WI38 (cell line): ENCODE results near the gene TMPRSS4.

Experiments used
- H3K4me3 ChIP-seq: 2 replicates; pipeline ENCODE4 v1.5.1; 2011; ENCODE audit warnings: low read depth, mild to moderate bottlenecking, control low read depth, low read length
- TF ChIP-seq, protein P1 (sequence below): IDR thresholded peaks from 2 replicates; pipeline ENCODE4 v1.5.1; 2012; ENCODE audit warnings: low read depth, mild to moderate bottlenecking, control low read depth, low read length

Gene TMPRSS4

DNA sequence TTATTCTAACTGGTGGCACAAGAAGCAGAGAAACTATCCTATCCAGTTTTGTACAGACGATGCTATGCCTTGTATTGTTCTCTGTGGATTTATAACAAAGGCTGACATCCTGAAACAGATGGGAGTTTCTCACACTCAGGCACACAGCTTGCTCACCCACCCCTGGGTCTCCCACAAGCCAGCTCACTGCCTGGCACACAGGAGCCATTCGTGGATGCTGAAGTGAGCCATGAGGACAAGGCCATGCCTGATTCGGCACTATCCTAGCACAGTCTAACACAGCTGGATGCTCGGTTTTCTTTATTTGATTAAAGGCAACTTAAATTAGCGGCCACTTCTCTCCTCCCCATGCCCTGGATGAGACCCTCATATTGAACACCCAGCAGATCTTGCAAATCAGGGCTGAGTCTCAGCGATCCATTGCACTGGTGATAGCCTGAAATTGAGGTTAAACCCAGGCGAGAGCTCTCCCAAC lies 25.7 kb upstream of the TMPRSS4 start:
- H3K4me3 ChIP-seq = no peak overlapping the region
- TF ChIP-seq, protein P1, sequence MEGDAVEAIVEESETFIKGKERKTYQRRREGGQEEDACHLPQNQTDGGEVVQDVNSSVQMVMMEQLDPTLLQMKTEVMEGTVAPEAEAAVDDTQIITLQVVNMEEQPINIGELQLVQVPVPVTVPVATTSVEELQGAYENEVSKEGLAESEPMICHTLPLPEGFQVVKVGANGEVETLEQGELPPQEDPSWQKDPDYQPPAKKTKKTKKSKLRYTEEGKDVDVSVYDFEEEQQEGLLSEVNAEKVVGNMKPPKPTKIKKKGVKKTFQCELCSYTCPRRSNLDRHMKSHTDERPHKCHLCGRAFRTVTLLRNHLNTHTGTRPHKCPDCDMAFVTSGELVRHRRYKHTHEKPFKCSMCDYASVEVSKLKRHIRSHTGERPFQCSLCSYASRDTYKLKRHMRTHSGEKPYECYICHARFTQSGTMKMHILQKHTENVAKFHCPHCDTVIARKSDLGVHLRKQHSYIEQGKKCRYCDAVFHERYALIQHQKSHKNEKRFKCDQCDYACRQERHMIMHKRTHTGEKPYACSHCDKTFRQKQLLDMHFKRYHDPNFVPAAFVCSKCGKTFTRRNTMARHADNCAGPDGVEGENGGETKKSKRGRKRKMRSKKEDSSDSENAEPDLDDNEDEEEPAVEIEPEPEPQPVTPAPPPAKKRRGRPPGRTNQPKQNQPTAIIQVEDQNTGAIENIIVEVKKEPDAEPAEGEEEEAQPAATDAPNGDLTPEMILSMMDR = no peak

DNA sequence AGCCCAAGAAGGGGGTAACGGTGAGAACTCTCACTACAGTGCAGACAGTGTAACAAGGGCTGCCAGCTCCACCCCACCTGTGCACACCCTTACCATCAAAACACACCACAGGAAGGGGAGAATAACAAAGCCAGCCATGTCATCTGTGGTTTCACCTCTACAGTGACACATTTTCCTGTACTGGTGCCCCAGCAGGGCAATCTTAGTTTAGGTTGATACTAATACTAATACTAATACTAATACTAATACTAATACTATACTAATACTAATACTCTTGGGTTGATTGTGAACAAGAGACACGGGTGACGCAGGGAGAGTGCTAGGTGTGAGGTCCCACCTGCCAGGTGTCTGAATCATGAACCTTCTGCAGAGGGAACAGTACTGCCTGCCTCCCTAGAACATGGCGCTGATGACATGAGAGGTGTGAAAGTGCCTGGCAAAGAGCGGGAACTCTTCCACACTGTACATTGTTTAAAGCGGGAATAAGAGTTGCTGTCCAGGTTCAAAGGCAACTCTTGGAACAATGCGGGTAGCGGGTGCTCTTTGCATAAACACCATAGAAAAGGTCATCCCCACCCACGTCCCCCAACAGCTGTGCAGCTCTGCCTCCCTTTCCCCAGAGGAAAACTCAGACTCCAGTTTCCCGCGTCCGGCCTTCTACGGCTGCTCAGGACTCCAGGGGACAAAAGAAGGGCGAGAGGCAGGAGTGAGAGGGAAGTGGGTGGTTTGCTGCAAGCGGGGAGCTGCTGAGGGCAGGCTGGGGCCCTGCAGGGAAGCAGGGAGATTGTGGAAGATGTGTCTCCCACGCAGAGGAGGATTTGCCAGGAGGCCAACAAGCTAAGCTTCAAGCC lies 25.0 kb upstream of the TMPRSS4 start:
- TF ChIP-seq, protein P1 = no peak
- H3K4me3 ChIP-seq = no peak overlapping the region

DNA sequence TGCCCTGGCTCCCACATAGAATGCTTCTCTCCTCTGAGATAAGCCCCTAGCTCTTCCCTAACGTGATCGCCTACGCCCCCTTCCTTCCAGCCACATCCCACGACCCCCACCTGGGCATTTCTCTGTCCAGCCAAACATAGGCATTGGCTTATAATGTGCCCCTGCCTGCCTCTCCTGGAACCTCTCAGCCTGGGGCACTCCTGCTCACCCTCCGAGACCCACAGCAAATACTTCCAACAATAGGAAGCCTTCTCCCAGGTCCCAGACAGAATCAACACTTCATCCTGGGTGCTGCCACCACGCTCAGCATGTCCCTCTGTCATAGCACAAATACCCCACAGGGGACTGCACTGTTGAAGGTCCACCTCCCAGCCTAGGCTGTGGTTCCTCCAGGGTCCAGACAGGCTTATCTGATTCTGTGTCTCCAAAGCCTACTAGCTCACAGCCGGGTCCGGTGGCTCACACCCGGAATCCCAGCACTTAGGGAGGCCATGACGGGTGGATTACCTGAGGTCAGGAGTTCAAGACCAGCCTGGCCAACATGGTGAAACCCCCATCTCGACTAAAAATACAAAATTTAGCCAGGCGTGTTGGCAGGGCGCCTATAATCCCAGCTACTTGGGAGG lies 24.2 kb upstream of the TMPRSS4 start:
- TF ChIP-seq, protein P1 = no peak
- H3K4me3 ChIP-seq = no peak overlapping the region

DNA sequence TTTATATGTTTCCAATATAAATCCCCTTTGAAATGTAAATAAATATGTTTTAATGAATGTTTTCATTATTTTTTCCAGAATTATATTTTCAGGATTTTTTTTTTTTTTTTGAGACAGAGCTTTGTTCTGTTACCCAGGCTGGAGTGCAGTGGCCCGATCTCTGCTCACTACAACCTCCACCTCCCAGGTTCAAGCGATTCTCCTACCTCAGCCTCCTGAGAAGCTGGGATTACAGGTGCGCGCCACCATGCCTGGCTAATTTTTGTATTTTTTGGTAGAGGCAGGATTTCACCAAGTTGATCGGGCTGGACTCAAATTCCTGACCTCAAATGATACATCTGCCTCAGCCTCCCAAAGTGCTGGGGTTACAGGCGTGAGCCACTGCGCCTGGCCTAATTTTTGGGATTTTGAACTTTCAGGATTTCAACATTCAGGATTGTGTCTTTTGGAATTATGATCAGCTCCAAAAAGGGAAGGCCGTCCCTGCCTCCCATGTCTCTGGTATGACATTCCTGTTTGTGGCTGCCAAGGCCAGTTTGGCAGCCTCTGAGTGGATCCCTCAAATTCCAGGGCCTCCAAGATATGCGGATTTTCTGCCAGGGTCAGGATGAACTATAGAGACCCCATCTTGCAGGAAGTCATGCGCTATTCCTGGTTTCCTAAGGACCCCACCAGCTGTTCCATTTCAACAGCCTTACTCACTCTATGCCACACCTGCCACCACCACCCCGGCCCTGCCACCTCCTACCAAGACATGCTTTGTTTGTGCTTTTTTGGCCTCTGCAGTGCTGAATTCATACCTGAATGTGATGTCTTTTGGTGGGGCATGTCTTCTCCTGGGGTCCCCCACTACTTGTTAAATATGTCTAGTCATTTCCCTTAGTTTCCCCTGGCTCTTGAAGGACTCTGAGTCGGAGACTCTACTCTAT lies 21.9 kb upstream of the TMPRSS4 start:
- TF ChIP-seq, protein P1 = no peak
- H3K4me3 ChIP-seq = no peak overlapping the region

DNA sequence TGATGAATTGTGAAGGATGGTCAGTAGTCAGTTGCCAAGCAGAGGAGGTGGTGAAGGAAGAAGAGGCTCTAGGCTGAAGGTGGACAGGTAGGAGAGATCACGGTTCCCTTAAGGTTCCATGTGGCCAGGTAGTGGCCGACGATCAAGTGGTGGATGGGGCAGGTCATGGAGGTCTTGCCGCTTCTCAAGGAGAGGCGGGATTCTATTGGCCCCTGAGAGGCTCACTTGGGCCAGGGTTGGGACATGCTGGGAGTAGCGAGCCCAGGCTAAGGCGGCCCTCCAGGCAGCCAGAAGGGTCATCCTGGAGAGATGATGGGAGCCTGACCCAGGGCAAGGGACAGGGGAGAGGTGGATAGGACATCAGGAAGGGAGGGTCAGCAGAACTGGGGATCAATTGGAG lies 20.9 kb upstream of the TMPRSS4 start:
- no peak overlapping the region for H3K4me3 ChIP-seq
- TF ChIP-seq, protein P1 = no peak

DNA sequence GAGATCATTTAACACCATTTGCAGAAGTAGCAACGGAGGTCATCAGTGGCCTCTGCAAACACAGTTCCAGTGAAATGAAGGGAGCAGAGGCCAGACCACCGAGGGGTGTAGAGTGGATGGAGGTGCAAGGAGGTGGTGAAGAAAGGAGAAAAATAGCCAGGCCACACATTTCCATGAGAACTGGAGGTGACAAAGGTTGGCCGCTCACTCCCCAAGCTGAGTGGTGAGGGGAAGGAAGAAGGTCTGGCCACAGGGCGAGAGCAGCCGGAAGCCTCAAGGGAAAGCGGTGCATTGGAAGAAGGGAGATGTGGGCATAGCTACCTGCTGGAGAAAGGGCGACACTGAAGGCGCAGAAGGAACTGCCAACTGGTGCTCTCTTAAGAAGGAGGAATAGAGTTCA lies 20.1 kb upstream of the TMPRSS4 start:
- TF ChIP-seq, protein P1 = no peak
- no peak overlapping the region for H3K4me3 ChIP-seq
